Measurements from ENCODE around the gene FRMD8.
"Not testable (repeated sequence)": the region's sequence is repeated elsewhere in the genome, so short reads cannot be mapped to it uniquely, and the experiment has no call there.

DNA sequence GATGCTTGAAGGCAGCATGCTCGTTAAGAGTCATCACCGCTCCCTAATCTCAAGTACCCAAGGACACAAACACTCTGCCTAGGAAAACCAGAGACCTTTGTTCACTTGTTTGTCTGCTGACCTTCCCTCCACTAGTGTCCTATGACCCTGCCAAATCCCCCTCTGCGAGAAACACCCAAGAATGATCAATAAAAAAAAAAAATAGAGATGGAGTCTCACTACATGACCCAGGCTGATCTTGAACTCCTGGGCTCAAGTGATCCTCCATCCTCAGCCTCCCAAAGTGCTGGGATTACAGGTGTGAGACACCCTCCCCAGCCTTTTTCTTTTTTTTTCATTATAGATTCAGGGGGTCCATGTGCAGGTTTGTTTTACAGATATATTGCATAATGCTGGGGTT lies 65.8 kb downstream of the FRMD8 start:
- not testable (repeated sequence) for TF ChIP-seq POLR2A, POLR2AphosphoS5 (IDR thresholded peaks at IDR 0.05)
- TF ChIP-seq, protein P1, sequence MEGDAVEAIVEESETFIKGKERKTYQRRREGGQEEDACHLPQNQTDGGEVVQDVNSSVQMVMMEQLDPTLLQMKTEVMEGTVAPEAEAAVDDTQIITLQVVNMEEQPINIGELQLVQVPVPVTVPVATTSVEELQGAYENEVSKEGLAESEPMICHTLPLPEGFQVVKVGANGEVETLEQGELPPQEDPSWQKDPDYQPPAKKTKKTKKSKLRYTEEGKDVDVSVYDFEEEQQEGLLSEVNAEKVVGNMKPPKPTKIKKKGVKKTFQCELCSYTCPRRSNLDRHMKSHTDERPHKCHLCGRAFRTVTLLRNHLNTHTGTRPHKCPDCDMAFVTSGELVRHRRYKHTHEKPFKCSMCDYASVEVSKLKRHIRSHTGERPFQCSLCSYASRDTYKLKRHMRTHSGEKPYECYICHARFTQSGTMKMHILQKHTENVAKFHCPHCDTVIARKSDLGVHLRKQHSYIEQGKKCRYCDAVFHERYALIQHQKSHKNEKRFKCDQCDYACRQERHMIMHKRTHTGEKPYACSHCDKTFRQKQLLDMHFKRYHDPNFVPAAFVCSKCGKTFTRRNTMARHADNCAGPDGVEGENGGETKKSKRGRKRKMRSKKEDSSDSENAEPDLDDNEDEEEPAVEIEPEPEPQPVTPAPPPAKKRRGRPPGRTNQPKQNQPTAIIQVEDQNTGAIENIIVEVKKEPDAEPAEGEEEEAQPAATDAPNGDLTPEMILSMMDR (IDR thresholded peaks at IDR 0.05): not testable (repeated sequence)
